Measurements from ENCODE around the gene GPR55.

The GPR55 gene

GRCh38 chr2:230865307-230865765 lies 59.7 kb downstream of the GPR55 start:
- DNase-seq = no peak

GRCh38 chr2:230864605-230865306 lies 60.3 kb downstream of the GPR55 start, which contains the start of gene ITM2C:
ITM2C (plus strand) TSS chr2:230864942; CDS start chr2:230865026, 84 bp downstream.
- peak; percentile 82 for DNase-seq

GRCh38 chr2:230864122-230864604 lies 60.9 kb downstream of the GPR55 start:
- no peak for DNase-seq

GRCh38 chr2:230863442-230864121 lies 61.5 kb downstream of the GPR55 start:
- no peak for DNase-seq

DNA sequence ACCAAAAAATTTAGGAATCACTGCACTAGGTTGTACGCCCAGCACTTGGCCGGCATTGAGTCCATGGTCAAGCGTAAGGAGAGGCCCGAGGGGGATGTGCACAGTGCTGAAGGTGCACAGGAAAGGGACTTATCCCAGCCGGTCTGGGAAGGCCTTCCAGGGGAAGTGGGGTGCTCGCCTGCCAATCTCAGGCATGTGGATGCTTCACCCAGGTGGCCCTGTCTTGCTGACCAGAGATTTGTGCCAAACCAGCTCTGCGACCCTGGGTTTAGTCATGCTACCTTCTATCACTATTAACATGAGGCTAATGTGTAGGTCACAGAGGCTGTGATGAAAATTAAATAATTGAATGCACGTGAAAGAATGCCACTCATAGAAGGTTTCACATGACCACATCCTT lies 62.0 kb downstream of the GPR55 start:
- no peak for DNase-seq

GRCh38 chr2:230862292-230862691 lies 62.8 kb downstream of the GPR55 start:
- no peak for DNase-seq

GRCh38 chr2:230861552-230862255 lies 63.3 kb downstream of the GPR55 start:
- DNase-seq = no peak

Measured in activated T-cell treated with anti-CD3 and anti-CD28 coated beads, Interleukin-2, amount 50 U/mL, for 1 hour (primary cell).